Stimulated activated CD4-positive, alpha-beta T cell treated with anti-CD3 and anti-CD28 coated beads, Interleukin-4, amount 100 ng/mL, for 1 hour (primary cell): ENCODE results near the gene SCRN2.
A peak's percentile ranks its signal among the peaks of the same experiment; 100 is the strongest.

ENCODE experiments used
- DNase-seq: peaks from one replicate; pipeline ENCODE4 v3.0.0-alpha.2; 2020

Gene SCRN2

DNA sequence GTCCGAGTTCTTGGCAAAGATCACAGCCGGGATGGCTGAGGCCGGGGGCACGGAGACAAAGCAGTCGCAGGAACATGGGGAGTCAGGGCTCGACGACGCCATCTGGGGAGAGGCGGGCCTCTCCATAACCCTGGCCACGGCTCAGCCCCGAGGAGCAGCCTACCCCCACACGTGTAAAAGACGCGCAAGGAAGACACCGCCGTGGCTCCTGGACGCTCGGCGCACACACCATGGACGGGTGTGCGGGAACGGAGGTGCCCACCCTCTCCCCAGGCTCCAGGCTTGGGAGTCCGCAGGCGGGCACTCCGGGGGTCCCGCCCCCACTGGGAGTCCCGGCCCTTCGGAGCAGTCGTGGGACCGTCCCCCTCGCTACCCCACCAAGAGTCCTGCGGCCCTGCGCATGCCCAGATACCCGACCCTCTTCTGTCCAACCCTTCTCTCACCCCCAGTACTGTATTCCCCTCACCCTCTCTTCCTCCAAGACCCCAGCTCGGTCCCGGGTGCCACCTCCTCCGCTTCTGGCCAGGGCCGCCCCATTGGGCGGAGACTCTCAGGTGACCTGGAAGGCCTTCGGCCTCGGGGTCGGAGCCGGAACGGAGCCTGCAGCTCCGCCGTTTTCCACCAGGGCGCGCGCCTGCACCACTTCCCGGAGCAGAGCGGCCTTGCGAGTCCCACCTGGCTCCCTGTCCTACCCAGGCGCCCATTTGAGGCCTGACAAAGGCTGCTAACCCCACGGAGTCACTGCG, at the start of gene SCRN2:
Gene SCRN2 (minus strand): TSS at position 532 of the 746 bp plus-strand sequence. CDS start 430 bp downstream, at position 102.
- peak; percentile 87 for DNase-seq

DNA sequence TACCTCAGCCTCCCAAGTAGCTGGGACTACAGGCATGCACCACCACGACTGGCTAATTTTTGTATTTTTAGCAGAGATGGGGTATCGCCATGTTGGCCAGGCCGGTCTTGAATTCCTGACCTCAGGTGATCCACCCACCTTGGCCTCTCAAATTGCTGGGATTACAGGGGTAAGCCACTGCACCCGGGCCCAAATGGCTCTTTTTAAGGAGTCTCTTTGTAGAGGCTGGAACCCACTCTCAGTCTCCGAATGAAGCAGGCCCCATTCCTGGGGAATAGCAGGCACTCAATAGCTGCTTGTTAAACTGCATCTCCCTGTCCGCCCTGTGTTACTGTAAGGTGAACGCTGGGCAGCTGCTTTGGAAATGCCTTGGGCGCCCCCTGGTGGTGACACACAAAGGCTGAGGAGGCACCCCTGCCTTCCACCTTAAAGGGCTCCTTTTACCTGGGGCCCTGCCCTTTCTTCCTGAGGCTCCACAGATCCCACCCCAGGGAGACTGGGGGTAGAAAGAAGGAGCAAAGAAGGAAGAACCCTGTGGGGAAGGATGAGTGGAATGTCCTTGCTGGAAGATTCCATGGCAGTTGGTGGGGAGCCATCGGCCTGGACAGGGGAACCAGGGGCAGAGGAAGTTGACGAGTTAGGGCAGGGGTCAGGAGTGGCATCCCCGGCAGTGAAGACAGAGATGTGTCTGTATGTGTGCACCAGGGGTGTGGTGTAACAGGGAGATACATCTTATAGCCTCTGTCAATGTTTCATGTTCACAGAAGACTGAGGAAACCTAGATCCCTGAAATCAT, 48.9 kb upstream of the SCRN2 start:
- peak; percentile 95 for DNase-seq

DNA sequence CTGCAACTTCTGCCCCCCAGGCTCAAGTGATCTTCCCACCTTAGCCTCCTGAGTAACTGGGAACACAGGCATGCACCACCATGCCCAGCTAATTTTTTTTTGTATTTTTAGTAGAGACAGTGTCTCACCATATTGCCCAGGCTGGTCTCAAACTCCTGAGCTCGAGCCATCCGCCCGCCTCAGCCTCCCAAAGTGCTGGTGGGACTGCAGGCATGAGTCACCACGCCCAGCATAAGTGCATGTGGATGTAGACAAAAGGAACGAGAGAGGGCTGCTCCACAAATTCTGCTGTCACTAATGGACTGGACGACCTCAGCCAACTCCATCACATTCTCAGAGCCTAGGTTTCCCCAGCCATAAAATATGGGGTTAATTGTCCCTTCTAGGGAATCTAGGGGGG, 47.2 kb upstream of the SCRN2 start:
- DNase-seq, result no peak

DNA sequence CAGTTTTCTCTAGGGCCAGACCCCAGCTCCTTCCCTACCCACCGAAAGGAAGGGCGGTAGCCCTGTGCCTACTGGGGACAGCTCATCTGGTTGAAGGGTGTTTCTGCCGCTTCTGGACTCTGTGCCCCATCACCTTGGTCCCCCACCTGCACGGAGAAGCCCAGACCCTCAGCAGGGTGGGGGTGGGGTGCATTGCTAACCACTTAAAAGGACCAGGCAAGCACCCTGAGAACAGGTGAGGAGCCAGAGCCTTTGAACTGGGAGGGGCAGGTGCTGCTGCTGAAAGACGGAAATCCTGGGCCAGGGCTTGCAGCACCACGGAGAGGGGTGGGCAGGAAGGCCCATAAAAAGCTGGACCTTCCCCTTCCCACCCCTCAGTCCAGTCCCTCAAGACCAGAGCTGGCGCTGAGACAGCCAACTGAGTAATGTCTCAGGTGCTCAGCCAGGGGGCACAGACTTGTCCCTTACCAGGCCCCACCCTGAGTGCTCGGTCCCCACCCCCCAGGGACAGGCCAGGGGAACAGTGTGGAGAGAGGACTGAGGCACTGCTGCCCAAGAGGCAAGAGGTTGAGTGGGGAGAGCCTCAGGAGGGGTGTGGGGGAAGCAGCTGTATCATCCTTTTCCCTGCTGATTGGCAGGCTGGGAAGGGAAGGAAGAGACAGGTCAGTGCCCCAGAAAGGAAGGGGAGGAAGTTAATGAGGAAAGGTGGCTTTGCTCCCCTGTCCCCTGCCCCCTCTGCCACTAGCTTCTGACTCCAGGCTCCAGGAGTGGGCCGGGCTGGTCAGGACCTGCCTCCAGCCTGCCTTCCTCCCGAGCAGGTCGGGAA, 44.0 kb upstream of the SCRN2 start:
- no peak for DNase-seq

DNA sequence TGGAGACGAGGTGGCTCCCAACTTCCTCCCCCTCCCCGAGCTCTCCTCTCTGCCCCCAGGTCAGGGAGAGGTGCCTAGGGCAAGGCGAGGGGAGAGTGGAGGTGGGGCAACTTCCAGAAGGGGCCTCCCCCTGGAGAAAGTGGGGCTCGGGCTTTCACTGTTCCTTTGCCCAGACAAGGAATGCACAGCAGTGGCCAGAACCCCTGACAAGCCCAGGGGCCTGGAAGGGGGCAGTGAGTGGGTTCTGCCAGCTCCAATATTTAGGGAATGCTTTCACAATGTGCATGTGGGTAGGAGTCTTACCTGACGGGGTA, 43.3 kb upstream of the SCRN2 start:
- DNase-seq, result no peak

DNA sequence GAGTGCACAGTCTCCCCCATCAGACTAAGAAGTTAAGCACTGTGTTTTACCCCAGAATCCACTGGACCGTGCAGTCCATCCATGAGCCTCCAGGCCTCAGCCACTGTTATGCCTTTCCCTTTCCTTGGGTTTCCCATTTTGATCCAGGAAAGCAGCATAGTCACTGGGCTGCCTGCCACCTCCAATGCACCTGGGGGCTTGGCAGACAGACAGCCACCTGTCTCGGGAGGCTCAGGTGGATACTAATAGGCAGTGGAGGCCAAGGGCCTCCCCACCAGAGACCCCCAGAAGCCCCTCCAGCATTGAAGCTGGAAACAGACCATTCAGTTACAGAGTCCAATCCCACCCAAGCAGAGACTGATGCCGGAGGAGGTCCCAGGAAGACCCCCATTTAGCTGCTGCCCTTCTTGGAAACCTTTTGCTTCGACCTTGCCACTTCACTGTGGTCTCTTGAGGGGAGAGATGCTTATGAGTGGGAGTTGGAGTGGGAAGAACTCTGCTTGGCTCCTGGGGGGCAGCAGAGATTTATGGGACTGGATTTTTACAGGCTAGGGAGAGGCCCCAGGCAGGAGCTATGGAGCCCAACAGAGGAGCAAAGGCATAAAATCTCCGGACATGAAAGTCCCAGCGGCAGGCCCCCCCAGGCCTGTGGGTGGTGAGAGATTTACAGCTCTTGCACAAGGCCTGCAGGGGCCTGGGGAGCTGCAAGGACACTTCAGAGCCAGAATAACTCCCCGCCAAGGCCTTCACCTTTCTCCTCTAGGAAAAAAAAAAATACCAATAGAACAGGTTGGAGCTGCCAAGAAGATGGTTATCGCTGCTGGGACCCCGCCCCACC, 42.7 kb upstream of the SCRN2 start:
- no peak for DNase-seq

DNA sequence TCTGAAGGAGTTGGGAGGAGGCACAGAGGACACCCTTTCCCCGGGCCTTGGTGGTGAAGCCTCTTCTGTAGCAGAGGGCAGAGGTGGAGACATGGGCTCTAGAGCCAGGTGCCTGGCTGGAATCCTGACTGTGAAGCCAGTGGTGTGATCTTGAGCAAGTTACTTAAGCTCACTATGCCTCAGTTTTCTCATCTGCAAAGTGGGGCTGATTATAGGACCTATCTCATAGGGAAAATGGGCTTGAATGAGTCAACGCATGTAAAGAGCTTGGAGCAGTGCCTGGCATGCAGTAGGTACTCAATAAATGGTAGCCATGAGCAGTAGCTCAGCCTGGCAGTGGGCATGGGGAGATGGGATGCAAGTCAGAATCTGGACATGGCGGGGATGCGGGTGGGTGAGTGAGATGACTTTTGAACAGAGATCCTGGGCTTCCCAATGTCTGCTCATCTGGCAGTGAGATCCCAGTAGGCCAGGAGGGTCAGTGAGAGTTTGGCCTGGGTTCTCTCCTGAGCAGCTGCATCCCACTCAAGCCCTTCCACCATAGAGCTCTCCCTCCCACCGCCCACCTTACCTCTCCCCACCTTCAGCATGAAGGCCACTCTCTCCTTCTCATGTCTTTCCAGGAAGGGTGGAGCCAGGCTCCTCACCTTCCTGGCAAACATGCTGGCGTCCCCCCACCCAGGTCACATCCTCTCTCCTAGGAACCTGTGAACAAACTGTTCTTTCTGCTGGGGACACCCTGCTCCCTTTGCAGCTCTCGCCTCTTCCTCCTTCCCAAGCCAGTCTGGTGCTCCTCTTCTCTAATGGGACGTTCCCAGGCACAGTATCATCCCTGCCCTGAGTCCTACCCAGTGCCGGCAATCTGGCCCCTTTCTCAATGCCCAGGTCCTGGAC, 41.9 kb upstream of the SCRN2 start:
- no peak for DNase-seq

DNA sequence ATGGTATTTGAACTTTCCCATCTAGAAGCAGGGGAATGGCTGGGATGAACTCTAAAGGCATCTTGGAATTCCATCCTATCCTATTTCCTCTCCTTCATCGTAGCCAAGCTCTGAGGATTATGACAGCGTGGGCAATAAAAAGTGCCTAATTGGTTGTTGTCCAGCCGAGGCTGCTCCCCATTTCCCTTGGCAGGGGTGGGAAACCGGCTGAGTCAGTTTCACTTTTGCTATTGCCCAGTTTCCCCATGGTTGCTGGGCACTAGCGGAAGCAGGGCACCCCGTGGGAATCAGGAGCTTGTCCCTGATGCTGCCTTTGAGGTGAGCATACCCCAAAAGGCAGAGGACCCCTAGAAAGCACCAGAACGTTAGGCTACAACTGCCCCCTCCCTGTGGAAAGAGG, 41.2 kb upstream of the SCRN2 start:
- DNase-seq, result no peak

DNA sequence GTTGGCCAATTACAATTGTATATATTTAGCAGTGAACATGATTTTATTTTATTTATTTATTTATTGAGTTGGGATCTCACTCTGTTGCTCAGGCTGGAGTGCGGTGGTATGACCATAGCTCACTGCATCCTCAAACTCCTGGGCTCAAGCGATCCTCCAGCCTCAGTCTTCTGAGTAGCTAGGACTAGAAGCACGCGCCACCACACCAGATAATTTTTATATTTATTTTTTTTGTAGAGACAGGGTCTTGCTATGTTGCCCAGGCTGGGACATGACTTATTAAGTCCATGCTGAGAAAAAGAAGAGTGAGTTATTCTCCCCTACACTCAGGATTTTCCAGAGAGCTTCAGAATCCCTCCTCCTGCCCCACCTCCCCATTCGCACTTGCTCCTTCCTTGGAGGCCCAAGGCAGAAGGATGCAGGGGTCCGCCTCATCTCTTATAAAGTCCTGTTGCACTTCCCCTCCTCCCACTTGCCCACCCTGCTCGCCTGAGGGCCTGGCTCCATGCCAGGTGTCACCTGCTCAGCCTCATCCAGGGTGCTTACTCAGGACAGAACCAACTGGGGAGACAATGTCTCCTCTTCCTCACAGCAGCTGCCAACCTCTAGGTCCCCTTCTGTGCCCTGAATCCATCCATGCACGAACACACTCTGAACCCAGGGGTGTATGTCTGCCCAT, 38.8 kb upstream of the SCRN2 start:
- DNase-seq, result no peak

DNA sequence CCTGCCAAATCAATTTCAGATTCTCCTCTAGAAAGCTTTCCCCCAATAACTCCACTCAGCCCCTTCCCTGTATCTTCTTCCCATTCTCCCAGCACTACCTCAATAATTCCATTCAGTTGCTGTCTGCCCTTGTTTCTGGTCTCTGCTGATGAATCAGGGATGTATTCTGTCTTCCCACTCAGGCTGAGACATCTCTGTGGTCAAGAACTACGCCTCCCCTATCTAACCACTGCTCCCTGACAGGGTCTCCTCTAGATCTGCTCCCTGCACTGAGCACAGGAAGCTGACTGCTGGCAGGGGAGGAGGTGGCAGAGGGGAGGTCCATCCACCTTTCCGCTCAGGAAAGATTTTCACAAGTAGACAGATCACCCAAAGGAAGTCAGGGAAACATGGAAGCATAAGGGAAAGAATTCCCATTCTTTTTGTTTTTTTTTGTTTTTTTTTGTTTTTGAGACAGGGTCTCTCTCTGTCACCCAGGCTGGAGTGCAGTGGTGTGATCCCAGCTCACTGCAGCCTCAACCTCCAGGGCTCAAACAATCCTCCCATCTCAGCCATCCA, 38.0 kb upstream of the SCRN2 start:
- DNase-seq, result no peak

DNA sequence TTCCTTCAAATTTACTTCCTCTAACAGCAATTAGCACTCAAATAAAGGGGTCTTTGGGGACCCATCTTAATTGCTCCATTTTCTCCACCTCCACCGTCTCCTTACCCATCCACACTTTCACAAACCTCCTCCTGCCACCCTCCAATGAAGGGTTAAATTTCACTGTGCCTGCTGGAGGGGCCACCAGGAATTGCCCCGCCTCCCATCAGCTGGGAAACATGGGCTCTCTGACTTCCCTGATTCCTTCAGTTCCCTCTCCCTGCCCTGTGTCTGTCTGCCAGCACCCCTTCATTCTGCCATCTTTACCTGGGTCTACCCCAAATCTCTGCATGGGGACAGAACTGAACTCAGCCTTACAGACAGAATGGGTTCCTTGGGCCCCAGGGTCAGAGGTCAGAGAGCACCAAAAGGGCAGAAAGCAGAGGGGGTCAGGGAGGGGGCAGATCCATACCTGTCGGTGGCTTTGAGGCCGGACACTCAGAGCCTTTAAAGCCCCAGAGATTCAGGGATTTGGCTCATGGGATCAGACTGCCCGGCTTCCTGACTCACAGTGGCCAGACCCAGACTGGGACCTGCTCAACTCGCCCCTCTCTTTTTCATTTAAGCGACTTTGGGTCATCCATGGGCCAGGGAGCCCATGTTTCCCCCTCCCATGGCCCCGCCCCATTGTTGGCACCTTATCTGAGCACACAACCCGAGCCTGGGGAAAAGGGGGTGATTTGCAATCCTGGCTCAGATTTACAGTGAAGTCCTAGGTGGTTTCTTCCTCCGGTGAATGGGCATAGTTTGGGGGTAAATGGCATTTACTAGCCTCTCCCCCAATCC, 37.3 kb upstream of the SCRN2 start:
- DNase-seq, result no peak

DNA sequence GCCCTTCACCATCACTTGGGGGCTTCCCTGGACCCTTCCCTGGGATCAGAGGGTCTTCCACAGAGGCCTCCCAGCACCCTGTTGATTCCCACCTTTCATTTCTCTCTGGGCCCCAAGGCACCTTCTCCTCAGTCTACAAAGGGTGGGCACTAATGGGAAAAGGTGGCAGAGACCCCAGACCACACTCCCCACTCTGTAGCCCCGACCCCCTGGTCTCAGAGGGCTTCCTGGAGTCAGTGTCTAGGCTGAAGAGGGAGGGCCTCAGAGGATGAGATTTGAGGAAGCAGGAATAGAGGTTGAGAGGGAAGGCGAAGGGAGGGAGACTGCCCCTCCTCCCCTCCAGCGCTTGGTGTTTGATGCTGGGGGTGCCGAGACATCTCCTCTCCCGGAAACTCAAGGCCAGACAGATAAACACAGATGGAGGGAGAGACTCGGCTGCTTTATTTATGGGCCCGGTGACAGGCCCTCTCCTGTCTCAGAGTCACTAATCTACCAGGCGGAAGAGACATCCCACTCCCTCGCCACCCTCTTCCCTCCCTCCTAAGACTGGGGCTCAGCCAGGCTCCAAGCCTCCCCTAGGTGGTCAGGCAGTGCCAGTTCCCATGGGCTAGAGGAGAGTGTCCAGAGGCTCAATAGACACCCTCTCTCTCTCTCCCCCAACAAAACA, 36.4 kb upstream of the SCRN2 start:
- no peak for DNase-seq

DNA sequence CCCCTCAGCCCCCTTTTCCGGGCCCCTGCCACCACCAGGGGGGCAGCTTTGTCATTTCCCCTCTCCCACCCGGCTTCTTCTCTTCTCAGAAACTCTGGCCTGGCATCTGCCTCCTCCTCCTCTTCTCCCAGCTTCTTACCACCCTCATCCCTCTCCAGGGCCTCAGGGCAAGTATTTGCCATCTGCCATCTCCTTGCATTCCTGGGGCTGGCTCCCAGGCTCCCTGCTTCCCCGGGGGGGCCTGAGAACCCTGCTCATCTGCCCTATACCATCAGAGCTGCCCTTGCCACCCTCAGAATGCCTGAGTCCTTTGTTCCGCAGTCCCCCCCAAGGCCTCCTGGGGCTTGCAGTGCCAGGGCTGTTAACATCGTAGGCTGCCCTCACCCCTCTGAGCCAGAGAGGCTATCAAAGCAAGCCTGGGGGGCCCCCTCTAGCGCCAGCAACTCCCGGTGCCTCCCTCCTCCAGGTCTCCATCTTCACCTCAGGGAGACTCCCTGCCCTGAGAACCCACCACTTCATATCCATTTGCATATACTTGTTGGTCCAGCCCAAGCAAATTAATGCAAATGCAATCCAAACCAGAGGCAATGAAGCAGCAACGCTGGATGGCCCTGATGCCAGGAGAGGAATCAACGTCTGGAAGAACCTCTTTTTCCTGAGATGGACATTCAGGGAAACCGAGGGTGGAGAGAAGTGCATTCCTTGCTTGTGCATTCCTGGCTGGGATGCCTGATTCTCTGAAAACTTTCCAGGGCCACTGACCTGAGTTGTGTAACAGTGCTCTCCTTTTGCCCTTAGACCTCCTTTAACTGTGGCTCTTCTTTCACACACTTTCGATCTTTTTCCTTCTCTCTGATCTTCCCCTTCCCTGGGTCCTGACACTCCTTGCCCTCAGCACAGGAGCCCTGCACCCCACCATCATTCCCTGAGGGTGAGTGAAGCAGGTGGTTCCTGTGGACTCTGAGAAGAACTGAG, 34.2 kb upstream of the SCRN2 start:
- no peak for DNase-seq

DNA sequence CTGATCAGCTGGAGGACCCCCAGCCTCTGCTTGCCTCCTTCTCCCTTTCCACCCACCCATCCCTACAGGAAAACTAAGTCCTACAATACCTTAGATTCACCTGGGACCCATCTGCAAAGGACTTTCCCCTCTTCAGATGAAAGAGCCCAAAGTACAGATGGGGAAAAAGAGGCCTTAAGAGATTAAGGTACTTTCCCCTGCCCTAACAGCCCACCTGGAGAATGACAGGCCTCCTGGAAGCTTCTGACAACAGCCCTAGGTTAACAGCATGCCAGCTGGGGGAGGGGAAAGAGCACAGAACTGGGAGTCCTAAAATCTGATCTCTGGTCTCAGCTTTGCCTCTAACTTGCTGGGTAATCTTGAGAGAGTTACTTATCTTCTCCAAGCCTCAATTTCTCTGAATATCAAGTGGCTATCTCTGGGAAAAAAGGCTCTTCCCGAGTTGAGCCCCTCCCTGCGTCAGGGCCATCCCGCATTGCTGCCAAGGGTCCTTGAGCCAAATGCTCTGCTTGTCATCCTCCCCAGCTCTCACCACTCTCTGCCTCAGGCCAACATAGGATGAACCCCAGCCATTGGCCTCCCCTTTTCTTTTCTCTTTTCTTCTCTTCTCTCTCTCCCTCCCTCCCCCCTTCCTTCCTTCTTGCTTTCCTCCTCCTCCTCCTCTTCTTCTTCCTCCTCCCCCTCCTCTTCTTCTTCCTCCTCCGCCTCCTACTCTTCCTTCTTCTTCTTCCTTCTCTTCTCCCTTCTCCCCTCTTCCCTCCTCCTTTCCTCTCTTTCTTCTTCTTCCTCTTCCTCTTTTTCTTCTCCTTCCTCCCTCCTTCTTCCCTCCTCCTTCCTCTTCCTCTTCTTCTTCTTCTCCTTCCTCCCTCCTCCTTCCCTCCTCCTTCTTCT, 32.4 kb upstream of the SCRN2 start:
- DNase-seq, result no peak

DNA sequence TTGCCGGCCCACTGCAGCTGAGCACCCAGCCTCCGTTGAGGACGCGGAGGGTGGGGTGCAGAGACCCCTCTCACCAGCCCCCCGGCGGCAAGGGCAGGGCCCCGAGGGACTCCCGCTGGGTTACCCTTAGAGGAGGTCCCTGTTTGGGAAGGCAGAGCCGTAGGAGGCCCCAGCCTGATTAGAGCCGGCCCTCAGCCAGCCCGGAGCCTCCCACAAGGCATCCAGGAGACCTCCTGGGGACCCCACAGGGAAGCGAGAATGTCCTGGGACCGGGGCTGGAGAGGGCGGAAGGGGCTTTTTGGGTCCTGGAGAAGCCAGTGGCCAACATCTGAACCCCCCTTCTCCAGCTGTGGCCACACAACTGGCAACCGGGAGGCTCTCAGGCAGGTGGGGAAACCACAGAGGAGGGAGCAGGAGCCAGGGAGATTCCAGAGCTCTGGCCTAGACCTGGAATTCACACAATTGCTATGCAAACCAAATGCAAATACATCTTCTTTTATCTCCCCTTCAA, 31.6 kb upstream of the SCRN2 start:
- no peak for DNase-seq

DNA sequence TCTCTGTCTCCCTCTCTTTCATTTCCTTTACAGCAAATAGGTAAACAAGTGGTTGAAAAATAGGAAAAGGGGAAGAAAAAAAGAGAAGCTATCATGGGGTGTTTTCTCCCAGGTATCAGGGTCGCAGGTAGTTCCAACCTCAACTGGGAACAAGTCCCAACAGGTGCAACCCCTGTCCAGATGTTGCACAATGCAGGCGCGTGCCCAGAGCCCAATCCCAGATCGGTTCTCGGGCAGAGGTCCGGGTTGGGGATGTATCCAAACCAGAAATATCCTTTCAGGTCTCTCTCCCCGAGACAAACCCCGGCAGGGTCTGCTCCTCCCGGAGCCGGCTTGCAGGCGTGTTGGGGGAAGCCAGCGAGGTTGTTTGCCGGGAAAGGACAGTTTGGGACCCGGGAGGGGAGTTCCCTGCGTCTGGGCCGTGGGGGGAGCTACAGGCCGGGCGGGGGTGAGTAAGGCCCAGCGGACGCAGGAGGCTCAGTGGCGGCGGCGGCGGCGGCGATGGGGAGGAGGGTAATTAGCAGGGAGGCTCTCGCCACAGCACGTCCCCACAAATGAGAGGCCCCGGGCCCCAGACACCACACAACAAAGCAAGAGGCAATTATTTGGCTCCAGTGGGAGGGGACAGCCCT, 31.1 kb upstream of the SCRN2 start:
- no peak for DNase-seq
